Measurements from ENCODE around the gene SLMAP. TPM values are rescaled to one million over a fixed set of nuclear protein-coding genes. Genes with fewer than 3 reads are reported as not detected.
A peak's percentile ranks its signal among the peaks of the same experiment; 100 is the strongest.

Gene SLMAP
- total and polyA plus RNA-seq, 2 of the 4 experiments (the other 2 are of a cell fraction) = 15.5 to 26.5 TPM

- Histone ChIP-seq H3K79me1 (ENCODE audit: low read depth in 1 of 2, low read length in 2 of 2) (0 out of 4 replicates have a peak, but pooled peaks cover 0 to 8% of the 10 kb centered on the region in 2 experiments), H3K27me3 (ENCODE audit: control insufficient read depth, insufficient read depth, low read length) (no peaks in the 10 kb centered on the region), H4K5ac (ENCODE audit: low read depth, low read length) (peak overlapping the region; percentile 100), H2AK5ac (ENCODE audit: low read depth, low read length) (peak overlapping the region; percentile 96), H3K9ac (ENCODE audit: low read depth, low read length) (peak overlapping the region; percentile 65), H2AFZ (replicated peaks; ENCODE audit: low read length, poor library complexity) (peak overlapping the region; percentile 79), H3K14ac (replicated peaks; ENCODE audit: low read depth, low read length) (peak overlapping the region; percentile 99), H3K9me1 (ENCODE audit: insufficient read depth, low read length) (peaks cover 20% of the 10 kb centered on the region), H3K4me2 (ENCODE audit: low read depth, low read length) (no peak overlapping the region), H3K4me3 (ENCODE audit: insufficient read depth, low read depth, low read length) (no peak overlapping the region), H3K27ac (ENCODE audit: insufficient read depth, low read length) (peak overlapping the region; percentile 98), H3K4me1 (ENCODE audit: control insufficient read depth, insufficient read depth, low read length) (peaks cover 22% of the 10 kb centered on the region), H2AK9ac (replicated peaks; ENCODE audit: low read depth, low read length, poor library complexity) (peak overlapping the region; percentile 84), H4K8ac (ENCODE audit: low read depth in 2 of 2, low read length in 2 of 2) (peak overlapping the region; percentile 91 to 97), H2BK120ac (ENCODE audit: low read depth, low read length) (peak overlapping the region; percentile 99), H4K20me1 (ENCODE audit: insufficient read depth, low read length) (no peaks in the 10 kb centered on the region), H3K36me3 (ENCODE audit: control insufficient read depth, insufficient read depth, low read length) (no peaks in the 10 kb centered on the region), H3K56ac (ENCODE audit: extremely low read depth, insufficient read depth, low read length) (peak overlapping the region; percentile 94), H3K4ac (ENCODE audit: low read depth, low read length) (peak overlapping the region; percentile 100), H3K23ac (ENCODE audit: low read depth, low read length) (peak overlapping the region; percentile 98), H4K91ac (ENCODE audit: insufficient read depth, low read depth, low read length) (peak overlapping the region; percentile 99), H2BK5ac (ENCODE audit: low read depth, low read length, poor library complexity, severe bottlenecking) (peak overlapping the region; percentile 99), H3K18ac (ENCODE audit: low read depth, low read length) (peak overlapping the region; percentile 99), H2BK15ac (ENCODE audit: low read depth, low read length) (peak overlapping the region; percentile 91), H3K9me3 (ENCODE audit: control insufficient read depth, insufficient read depth, low read length) (no peaks in the 10 kb centered on the region), H2BK20ac (ENCODE audit: low read depth, low read length) (peak overlapping the region; percentile 99)
- DNase-seq (peak; percentile 96), ATAC-seq (ENCODE audit: low read depth) (peak; percentile 79)
- dilution Hi-C loops (cut with HindIII; ENCODE audit: low sequenced_read_pairs, unreplicated experiment) = no loop called here
- TF ChIP-seq RAD21 (IDR thresholded peaks at IDR 0.05; ENCODE audit: low read length) (no peak), MXI1 (IDR thresholded peaks at IDR 0.05; ENCODE audit: borderline replicate concordance, low read depth, low read length) (no peak), BHLHE40 (IDR thresholded peaks at IDR 0.05; ENCODE audit: low read depth, low read length) (no peak), CTCF (conservative IDR thresholded peaks at IDR 0.05; ENCODE audit: low read depth, low read length) (no peak), RFX5 (IDR thresholded peaks at IDR 0.05; ENCODE audit: low read depth, low read length) (no peak), POLR2A (IDR thresholded peaks at IDR 0.05; ENCODE audit: low read depth, low read length) (peak; percentile 69; the same call in 1 of the 2 replicates), CHD1 (IDR thresholded peaks at IDR 0.05; ENCODE audit: low read depth, low read length) (no peak), MAFK (IDR thresholded peaks at IDR 0.05; ENCODE audit: low read depth, low read length) (no peak), CEBPB (IDR thresholded peaks at IDR 0.05; ENCODE audit: low read depth, low read length) (0 out of 2 replicates have a peak, but pooled peaks have one; percentile 17), ELK1 (IDR thresholded peaks at IDR 0.05; ENCODE audit: borderline replicate concordance, low read depth, low read length) (no peak), FOS (IDR thresholded peaks at IDR 0.05; ENCODE audit: low read depth, low read length) (no peak), MAZ (IDR thresholded peaks at IDR 0.05; ENCODE audit: borderline replicate concordance, low read depth, low read length) (no peak), SMC3 (IDR thresholded peaks at IDR 0.05; ENCODE audit: low read depth, low read length) (no peak), USF2 (IDR thresholded peaks at IDR 0.05; ENCODE audit: low read depth, low read length) (peak; percentile 93), NFE2L2 (IDR thresholded peaks at IDR 0.05; ENCODE audit: low read depth, low read length) (no peak), RCOR1 (IDR thresholded peaks at IDR 0.05; ENCODE audit: insufficient replicate concordance, low read length) (no peak)
- intact Hi-C loops (cut with micrococcal nuclease) = loop anchor here (5.0 kb wide), 1 partner anchor 210 kb away; no protein-coding TSS in a partner anchor
- in situ Hi-C loops (cut with MboI; ENCODE audit: low sequenced_read_pairs) = no loop called here
- WGBS, 2 experiments (ENCODE audit: extremely low coverage in 2 of 2, insufficient read length in 1 of 2) = 45% methylated on average over 3 of the region's 4 CpGs; no CpG with 5 or more reads in 1 of the 2 experiments
- ChIA-PET POLR2A (ENCODE audit: unreplicated experiment) (interaction anchor here (0.6 kb wide), 1 partner anchor 66 kb away, joined by 7 read pairs; no protein-coding TSS in a partner anchor), CTCF (no interaction called here)
- BruUV-seq (replicated peaks) = no TSS peak
Measured at GRCh38 chr3:57952208-57952631, 196.1 kb downstream of the SLMAP start.
